Activated CD8-positive, alpha-beta memory T cell treated with anti-CD3 and anti-CD28 coated beads for 24 hours (primary cell): ENCODE results near the gene TSPAN18.

Source experiments
- DNase-seq: peaks from one replicate; pipeline ENCODE4 v3.0.0-alpha.2; 2020

TSPAN18 gene

DNA sequence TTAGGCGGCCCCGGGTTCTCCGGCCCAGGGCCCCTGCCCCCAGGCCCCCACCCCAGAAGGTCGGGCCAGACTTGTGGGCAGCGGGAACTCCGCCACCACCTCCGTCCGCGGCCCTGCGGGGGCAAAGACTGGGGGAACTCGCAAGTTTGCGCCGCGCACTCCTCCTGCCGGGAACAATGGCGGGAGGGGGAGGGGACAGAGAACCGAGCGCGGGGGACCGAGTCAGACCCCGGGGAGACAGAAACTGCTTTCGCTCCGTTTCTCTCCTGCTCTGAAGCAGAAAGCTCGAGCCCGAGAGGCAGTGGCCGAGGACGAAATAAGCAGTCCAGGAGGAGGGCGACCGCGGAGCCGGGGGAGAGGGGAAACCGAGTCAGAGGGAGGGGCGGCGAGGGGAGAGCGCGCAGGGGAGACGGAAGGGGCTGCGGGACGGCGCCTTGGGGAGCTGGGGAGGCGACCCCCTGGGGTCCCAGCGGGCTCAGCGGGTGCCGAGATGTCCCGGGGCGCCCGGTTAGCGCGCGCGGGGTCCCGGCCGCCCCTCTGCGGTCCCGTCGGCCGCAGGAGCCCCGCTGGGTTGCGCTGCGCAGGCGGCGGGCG lies 223.4 kb downstream of the TSPAN18 start:
- peak; percentile 75 for DNase-seq

DNA sequence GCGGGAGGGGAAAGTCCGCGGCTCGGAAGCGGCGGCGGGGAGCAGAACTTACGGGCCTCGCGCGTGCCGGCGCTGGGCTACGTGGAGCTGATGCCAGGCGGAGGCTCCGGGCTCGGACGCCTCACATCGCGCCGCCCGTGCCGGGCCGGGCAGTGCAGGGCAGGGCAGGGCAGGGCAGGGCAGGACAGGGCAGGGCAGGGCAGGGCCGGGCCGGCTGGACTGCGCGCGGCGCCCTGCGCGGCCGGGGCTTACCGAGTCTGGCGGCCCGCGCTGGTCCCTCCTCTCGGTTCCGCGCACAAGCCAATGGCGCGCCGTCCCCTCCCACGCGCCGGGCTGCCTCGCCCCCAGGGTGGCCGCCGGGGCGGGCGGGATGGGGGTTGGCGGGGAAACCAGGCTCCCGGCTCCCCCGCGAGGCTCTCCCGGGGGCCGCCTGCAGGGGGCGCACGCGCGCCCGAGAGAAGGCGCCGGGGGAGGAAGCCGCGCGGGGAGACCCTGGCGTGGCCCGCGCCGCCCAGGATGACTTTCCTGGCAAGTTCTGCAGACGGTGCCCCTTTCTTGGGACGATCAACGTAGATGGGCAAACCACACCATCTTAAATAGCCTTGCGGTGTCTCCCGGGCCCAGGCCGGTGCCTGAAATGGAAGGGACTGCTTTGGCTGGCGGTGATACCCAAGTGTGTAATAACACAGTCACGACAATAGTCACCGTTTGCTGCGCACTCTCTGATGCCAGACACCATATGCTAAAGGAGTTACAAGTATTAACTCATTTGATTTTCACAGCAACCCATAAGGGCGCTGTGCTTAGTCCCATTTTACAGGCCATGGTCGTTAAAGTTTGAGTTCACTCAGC lies 224.1 kb downstream of the TSPAN18 start, which contains the start of gene TP53I11:
TP53I11 (minus strand) TSS at position 259 of the 852 bp plus-strand sequence. CDS start 12,548 bp downstream, outside the sequence.
- DNase-seq = peak; percentile 89

DNA sequence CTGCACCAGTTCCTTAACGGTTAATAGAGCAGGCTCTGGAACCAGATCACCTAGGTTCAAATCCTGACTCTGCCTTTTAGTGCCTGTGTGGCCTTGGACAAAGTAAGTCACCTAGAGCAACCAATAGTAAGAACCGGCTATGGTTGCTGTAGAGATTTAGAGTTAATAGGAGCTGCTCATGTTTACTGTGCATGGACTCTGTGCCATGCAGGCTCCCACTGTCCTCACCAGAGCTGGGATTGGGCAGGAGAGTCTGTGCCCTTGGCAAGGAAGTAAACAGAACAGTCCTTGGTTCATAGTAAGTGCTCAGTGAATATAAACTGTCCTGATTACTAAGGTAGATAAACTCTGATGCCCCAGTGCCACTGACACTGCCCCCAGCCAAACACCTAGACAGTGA lies 225.3 kb downstream of the TSPAN18 start:
- DNase-seq = no peak

DNA sequence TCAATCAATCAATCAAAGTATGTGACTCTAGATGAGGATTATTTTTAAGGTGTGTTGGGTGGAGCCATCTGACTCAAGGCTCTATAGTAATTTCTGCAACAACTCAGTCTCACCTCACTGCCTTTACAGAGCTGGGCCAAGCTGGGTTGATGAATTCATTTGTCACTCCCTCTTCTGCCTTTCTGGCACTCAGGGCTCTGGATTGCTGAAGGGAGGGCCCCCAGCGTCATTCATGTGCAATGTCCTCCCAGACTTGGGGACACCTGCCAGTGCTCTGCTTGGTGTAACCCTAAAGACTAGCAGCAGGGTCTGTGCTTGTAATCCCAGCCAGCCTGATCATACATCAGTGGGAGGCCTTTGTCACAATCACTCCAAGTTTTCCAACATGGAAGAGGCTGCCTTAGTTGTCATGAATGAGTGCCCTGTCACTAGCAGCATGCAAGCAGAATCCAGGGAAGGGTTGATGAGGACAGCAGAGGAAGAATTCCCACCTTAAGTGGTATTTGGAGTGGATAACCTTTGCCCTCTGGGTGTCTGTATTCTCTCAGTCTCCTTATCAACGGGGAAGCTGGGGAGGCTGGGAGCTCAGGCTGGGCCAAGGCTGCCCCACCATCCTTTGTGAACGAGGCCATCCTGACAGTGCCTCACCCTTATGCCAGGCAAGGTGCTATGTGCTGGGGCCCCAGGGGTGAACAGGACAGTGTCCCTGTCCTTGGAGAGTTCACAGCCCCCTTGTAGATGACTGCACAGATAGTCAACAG lies 225.9 kb downstream of the TSPAN18 start:
- DNase-seq = no peak

DNA sequence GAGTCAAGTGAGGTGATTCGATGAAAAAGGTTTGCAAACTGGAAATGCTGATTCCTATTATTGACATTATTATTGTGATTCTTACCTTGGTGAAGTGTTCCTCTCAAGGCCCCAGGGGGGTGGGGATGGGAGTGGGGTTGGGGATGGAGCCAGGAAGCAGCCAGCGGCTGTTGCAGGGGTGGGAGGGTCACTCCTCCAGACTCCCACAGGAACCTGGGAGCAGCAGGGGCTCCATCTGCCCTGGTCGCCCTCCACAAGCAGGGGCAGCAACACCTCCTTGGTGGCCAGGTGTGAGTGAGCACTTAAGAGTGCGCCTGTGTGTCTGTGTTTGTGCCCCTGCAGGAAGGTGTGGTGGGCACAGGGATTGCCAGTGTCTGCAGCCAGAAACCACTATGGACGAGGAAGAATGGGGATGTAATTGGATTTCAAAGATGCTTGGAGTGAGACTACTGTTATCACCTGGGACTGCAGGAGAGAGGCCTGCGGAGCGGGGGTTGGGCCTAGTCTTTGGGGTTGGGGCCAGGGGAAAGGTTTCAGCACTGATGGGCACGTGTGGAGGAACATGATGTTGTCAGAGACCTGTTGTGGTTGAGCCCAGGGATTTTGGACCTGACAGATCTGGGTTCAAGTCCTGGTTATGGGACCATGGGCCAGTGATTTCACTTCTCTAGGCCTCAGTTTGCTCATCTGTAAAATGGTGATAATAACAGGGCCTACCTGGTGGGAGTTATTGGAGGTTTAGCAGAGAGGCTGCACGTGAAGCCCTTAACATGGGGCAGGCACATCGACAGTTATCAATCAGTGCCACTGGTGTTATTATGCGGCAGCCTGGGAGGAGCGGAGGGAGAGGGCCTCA lies 227.5 kb downstream of the TSPAN18 start:
- no peak for DNase-seq

DNA sequence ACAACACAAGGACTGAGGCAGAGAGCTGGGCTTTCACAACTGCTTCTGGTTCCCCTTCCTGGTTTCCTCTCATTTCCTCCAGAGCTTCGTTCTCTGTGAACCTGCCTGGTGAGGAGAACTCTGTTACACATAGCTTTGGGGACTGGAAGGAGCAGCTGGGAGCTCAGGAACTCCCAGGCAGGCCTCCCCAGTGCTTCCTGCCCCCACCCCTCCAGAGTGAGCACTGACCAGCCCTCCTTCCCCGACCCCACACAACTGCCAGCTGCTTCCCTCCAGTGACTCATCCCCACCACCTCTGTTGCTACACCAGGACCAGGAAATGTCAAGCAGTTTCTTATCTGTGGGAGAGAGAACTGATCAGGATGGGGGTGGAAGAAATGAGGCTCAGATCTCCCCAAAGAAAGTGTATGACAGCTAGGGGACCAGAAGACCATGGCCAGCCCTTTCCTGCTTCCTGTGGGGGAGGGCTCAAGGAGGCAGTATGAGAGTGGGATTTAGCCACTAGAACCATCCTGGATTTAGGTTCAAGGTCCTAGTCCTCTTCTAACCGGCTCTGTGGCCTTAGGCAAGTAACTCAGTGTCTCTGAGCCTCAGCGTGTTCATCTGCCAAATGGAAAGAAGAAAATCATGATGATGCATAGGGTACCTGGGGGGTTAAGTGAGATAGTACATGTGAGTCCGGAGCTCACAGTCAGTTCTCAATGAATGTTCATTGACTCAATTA lies 228.4 kb downstream of the TSPAN18 start:
- DNase-seq = no peak

DNA sequence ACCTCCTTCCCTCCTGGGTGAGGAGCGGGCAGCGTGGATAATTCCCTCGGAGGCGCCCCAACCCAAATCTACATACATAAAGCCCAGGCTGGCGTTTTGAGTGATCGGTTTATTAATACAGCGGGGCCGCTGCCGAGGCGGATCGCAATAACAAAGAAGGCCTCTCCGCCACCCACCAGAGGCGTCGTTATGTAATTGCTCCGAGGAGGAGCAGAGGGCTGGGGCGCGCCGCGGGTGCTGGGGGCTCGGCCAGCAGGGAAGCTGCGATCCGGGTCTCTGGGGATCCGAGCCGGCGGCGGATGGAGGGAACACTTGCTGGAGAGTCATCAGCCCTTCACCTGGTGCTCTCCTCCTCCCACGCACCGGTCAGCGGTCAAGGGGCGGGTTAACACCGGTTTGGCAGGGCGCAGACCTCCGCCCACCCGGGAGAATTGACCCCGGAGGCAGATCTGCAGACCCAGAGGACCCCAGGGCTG lies 230.3 kb downstream of the TSPAN18 start:
- no peak for DNase-seq

DNA sequence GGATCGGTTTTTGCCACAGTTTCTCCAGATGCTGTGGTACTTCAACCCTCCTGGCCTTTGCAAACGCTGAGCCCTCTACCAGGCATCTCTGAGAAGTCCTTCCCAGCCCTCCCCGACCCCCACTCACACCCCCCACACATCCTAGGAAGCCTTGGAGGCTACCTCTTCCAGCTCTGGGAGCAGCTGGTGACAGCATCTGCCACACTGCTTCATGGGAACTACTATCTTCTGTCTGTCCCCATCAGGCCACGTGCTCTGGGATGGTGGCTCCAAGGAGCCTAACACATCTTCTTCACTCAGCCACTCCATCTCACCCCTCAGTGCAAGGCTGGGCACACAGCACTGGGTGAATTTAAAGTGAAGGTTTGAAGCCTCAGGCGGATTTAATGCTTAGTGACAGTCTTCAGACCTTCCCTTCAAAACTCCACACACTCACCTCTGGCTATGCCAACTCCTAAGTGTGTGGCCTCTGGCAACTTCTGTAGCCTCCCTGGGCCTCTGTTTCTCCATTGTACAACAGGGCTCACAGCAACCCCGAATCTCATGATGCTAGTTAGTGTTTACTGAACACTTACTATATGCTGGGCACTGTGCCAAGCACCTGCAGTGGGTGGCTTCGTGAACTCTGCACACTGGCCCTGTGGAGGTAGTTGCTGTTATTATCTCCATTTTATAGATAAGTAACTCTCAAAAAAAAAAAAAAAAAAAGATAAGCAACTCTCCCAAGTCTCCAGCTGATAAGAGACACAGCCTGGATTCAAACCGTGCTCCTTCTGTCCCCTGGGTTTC lies 231.2 kb downstream of the TSPAN18 start:
- DNase-seq = no peak

DNA sequence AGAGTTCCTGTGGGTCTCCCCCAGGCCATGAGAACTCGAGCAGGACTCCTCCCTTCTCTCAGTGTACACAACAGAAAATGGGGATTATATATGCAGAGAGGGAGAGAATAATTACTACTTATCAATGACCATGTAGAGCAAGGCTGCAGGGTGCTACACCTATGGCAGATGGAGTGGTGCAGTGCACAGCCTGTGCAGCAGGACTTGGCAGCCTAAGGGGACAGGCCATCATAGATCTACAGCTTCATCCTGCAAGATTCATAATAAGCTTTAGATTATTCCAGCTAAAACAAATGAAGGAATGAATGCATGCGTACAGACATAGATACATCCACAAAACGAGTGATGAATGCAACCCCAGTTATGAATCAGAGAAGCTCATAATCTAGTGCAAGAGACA lies 232.3 kb downstream of the TSPAN18 start:
- DNase-seq = no peak

DNA sequence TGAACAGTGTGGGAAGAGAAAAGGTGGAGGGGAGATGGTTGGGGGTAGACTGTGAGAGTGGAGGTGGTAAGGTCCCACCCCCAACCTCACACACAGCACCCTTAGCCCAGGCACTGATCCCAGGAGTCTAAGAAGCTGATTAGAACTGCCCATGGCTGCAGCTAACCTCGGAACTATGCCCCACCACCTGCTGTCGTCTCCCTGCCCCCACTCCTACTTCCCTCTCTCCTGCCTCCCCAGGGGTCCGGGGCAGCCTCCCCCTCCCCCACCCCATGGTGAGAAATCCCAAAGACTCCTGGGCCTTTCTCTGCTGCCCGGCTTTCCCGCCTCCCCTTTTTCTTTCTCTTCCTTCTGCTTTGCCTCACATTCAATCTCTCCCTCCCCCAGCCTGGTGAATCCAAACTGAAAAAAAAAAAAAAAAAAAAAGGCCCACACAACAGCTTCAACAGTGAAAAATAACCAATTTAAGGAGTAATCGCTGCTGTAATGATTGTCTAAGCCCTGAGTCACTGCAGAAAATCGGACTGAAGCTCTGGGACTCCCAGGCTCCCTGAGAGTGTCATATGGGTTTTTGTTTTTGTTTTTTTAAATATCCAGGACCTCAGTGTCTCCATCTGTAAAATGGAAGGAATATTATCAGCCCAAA lies 233.6 kb downstream of the TSPAN18 start:
- no peak for DNase-seq

DNA sequence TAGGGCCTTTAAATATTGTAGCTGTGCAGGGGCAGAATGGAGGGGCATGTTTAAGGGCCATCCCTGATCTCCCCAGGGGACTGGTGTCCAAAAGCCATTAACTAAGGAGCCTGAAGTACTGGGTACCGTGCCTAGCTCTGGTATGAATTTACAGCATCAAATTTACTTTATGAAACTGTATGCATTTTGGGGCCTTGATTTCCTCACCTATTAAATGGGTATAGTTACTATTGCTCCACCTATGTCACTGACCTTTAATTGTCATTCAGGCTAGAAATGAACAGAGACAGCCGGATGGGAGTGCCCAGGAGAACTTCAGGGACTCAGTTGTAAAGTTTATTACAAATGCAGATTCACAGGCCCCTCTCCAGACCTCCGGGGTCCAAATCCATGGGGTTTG lies 235.7 kb downstream of the TSPAN18 start:
- no peak for DNase-seq

DNA sequence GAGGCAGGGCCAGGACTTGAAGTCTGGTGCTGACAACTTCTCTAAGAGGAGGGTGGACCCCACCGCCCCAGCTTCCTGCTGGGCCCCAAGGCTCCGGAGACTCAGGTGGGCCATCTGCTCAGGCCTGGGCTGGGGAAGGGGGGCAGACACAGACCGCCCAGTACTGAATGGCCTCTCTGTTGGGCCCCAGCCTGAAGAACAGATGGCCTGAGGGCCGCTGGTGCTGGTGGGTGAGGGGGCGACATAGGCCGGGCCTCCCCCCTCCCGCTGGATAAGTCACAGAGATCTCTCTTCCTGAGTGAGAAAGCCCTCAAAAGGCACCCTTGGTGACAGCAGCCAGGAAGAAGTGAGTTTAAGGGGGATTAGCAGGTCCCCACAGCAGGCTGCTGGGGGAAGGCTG lies 236.4 kb downstream of the TSPAN18 start:
- DNase-seq = no peak

DNA sequence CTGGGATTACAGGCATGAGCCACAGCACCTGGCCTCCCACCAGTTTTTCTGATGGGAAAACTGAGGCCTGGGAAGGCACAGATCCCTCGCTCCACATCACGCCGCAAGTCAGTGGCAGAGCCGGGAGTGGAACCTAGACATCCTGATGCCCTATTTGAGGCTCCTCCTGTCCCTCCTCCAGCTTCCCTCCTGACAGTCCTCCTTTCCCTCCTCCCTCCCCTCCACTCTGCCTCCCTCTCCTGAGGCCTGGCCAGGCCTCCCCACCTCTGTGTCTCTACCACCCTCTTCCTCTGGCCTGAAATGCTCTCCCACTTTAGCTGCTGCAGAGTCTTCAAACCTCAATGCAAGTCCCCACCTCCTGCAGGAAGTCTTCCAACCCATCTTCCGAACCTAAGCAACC lies 237.2 kb downstream of the TSPAN18 start:
- DNase-seq = no peak

DNA sequence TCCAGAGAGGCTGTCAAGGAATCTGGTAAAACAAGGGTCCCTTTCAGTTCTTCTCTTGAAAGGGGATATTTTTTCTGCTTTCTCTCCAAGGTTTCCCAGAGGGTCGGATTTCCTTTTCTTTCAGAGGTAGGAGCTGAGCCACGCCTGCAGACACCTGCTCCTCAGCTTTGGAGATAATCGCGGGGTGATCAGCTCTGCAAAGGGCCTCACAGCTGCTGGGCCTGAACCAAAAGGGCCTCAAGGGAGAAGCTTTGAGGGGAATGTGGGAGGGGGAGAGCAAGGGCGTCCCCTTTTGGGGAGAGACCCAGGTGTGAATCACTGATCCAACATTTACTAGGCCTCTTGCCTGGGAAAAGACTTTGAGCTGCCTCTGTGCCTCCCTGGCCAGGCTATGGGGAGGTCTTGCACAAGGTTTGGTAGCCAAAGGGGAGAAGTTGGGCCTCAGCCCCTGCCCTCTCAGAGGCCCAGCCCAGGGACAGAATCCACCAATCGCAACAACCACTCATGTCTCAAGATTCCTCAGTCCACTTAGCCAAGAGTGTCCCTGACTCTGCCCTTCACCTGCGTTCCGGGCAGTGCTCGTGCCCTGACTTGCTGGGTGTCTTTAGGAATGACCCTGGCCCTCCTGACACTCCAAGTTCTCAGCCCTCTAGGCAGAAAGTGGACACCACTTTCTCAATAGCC lies 237.9 kb downstream of the TSPAN18 start:
- no peak for DNase-seq

DNA sequence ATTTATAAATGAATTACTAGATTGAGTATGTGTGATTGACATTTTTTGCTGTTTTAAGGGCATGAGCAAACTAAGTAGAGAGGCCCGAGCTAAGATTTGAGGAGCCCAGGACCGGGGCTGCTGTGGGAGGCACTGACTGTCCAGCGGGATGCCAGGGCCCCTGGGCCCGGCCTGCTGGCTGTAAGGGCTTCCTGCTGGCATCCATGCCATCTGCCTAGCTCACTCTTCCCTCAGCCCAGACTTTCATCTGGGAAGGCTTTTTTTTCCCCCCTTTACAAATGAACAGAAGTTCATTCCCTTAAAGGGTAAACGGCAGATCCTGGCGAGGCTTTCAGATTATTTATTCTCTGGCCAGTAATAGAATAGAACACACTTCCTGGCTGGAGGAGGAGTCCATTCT lies 239.9 kb downstream of the TSPAN18 start:
- no peak for DNase-seq

DNA sequence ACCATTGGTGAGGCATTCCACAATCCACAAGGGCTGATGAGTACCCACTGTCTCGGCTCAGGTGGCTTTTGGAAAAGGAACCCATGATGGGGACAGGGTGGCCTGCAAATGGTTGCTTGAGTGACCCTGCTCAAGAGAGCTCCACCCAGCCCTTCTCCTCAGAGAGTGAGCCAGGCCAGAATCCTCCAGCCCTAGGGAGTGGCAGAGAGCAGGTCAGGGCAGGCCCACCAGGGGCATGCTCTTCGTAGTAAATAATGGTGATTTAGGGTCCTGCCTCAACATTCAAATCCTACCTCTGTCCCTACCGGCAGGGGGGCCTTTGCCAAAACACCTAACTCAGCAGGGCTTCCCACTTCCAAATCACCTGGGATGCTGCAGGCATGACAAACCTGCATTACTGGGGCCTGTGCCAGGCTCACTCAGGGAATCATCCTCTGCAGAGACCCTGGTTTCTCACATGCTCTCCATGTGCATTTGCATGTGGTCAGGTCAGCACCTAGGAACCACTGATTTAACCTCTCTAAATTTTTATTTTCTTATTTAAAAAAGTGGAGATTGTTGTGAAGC lies 241.3 kb downstream of the TSPAN18 start:
- no peak for DNase-seq

DNA sequence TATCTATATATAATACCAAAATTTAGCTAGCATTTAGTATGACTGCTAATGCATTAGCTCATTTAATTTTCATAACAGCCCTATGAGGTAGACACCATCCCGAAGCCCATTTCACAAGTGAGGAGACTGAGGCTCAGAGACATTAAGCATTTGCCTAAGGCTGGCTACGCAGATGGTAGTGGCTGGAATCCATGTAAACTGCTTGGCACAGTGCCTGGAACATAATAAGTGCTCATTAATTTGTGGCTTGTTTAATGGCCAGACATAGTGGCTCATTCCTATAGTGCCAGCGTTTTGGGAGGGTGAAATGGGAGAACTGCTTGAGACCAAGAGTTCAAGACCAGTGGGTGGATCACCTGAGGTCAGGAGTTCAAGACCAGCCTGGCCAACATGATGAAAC lies 241.7 kb downstream of the TSPAN18 start:
- no peak for DNase-seq

DNA sequence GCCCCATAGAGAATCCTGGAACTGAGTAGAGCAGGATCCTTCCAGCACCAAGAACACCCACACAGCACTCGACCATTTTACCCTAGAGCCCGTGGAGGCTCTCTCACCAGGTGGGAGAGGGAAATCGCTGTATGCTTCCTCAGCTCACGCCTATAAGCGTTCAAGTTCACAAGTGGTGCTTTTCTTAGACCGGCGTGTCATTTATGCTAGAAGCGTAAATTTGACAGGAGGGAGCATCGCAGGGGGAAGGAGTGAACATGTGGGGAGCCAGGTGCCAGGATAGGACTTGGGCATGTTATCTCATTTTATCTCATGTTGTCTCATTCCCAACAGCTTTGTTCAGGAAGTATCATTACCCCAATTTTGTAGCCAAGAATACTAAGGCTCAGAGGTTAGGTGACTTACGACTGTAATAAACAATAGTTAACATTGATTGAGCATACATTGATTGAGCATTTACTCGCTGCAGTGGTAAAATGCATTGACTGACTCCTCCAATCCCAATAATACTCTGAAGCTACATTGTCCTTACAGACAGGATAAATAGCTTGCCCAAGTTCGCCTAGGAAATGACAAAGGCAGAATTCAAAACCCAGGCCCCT lies 243.0 kb downstream of the TSPAN18 start:
- DNase-seq = no peak

DNA sequence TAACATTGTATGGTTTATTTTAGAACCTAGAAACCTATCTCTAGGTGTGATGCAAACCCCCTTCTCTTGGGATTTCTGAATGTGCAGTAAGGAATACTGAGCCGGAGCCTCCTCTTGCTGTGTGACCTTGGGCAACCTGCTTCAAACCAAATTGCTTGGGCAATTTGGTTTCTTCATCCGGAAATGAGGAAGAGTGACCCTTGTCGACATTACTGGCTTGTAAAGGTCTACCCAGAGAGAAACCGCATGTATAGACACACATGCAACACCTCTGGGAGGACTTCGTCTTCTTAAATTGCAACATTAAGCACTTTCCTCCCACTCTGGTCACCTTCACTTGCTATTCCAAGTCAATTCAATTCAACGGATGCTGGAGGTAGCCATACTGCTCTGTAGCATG lies 243.5 kb downstream of the TSPAN18 start:
- DNase-seq = no peak
